K562 (cell line): ENCODE data around the gene CNOT1. TPM values are rescaled to one million over a fixed set of nuclear protein-coding genes. Genes with fewer than 3 reads are reported as not detected.

Experiments used
- ATAC-seq: fragments of 200-7000 bp; cut with Tn5 transposase; 3 replicates; pipeline ENCODE4 v1.9.1; 2020; ENCODE audit warnings: moderate library complexity
- BruUV-seq: library from RNA; stranded (reverse); fragments of 400-500 nt; replicated peaks from 2 replicates; lab custom pipeline; 2021; lab: Mats Ljungman, UMichigan
- CTCF ChIA-PET: fragments of 300-600 bp; formaldehyde crosslinking; extraction: SDS; loops from one replicate; lab custom pipeline; 2021; ENCODE audit warnings: low intra/inter-chr PET ratio; lab: Yijun Ruan, JAX
- POLR2A ChIA-PET: fragments of 300-600, 350-650 bp; sonication (Branson Sonifier 250); formaldehyde crosslinking; extraction: SDS; loops from one replicate; lab custom pipeline; 2021; ENCODE audit warnings: antibody characterized with exemption, inconsistent platforms; lab: Yijun Ruan, JAX
- DNase-seq, 4 experiments: peaks; one replicate each; pipeline versions ENCODE4 v3.0.0 to v3.0.0-alpha.2; 2011 to 2018; ENCODE audit warnings: low spot score in 3 of 4, mixed read lengths in 3 of 4; ENCODE audit errors: extremely low read depth in 1 of 4
- FAIRE-seq: peaks from 2 replicates; lab custom pipeline; 2011; peaks lifted over from hg19 to GRCh38; lab: Jason Lieb, UNC
- H2AFZ ChIP-seq: 2 replicates; pipeline ENCODE4 v1.6.0; 2011; ENCODE audit warnings: low read depth, low read length, control low read depth, inconsistent platforms
- H3K27ac ChIP-seq: fragments of 200-600 bp; 3 replicates; pipeline ENCODE4 v1.8.0; 2011; ENCODE audit warnings: low read depth, mild to moderate bottlenecking, control low read depth, inconsistent platforms, low read length, moderate library complexity, mixed read lengths; ENCODE audit errors: extremely low read depth
- H3K27me3 ChIP-seq, 2 experiments: fragments of 300-600 bp in 1 of 2; 2 replicates in 1 of 2; 3 replicates in 1 of 2; pipeline versions ENCODE4 v1.6.0 to v1.8.0; 2011; ENCODE audit warnings: inconsistent platforms in 2 of 2, low read length in 2 of 2, mild to moderate bottlenecking in 1 of 2, mixed read lengths in 1 of 2, moderate library complexity in 1 of 2; ENCODE audit not compliant: control insufficient read depth in 2 of 2, insufficient read depth in 2 of 2
- H3K36me3 ChIP-seq: fragments of 300-600 bp; 3 replicates; pipeline ENCODE4 v1.8.0; 2011; ENCODE audit warnings: mild to moderate bottlenecking, low read length, inconsistent platforms; ENCODE audit not compliant: control insufficient read depth, insufficient read depth
- H3K4me1 ChIP-seq, 2 experiments: fragments of 200-600 bp in 1 of 2; replicated peaks in 1 of 2; 2 replicates in 1 of 2; 3 replicates in 1 of 2; pipeline versions ENCODE4 v1.5.1 to v1.8.0; 2011; ENCODE audit warnings: inconsistent platforms in 2 of 2, low read length in 2 of 2, mild to moderate bottlenecking in 1 of 2, mixed read lengths in 1 of 2, moderate library complexity in 1 of 2; ENCODE audit not compliant: control insufficient read depth in 2 of 2, insufficient read depth in 2 of 2
- H3K4me2 ChIP-seq: 2 replicates; pipeline ENCODE4 v1.6.1; 2011; ENCODE audit warnings: low read length, control low read depth, inconsistent platforms, mixed read lengths; ENCODE audit not compliant: insufficient read depth
- H3K4me3 ChIP-seq: fragments of 200-600 bp; sonication (generic), shearing (Covaris generic); 2 replicates; pipeline ENCODE4 v1.5.1; 2016; ENCODE audit warnings: control low read depth, inconsistent platforms
- H3K79me2 ChIP-seq: fragments of 200-600 bp; 3 replicates; pipeline ENCODE4 v1.8.0; 2011; ENCODE audit warnings: low read length, inconsistent platforms; ENCODE audit not compliant: control insufficient read depth, insufficient read depth
- H3K9ac ChIP-seq, 2 experiments: 2 replicates each; pipeline versions ENCODE4 v1.6.0 to v1.6.1; 2011; ENCODE audit warnings: low read depth in 2 of 2, low read length in 2 of 2, control low read depth in 1 of 2, inconsistent platforms in 1 of 2, mild to moderate bottlenecking in 1 of 2, mixed read lengths in 1 of 2; ENCODE audit not compliant: insufficient read depth in 1 of 2
- H3K9me1 ChIP-seq: one replicate; pipeline ENCODE4 v1.6.0; 2011; ENCODE audit warnings: inconsistent platforms, mild to moderate bottlenecking, low read length, moderate library complexity; ENCODE audit not compliant: control insufficient read depth, insufficient read depth
- H3K9me3 ChIP-seq: replicated peaks from 2 replicates; pipeline ENCODE4 v1.5.1; 2011; ENCODE audit warnings: low read depth, low read length, inconsistent platforms; ENCODE audit not compliant: control insufficient read depth, insufficient read depth
- H4K20me1 ChIP-seq: replicated peaks from 2 replicates; pipeline ENCODE4 v1.6.1; 2011; ENCODE audit warnings: low read length, inconsistent platforms, mixed read lengths; ENCODE audit not compliant: control insufficient read depth, insufficient read depth
- CBFA2T3 ChIP-seq: fragments of 450-650 bp; IDR thresholded peaks from 2 replicates; pipeline ENCODE4 v1.6.1; 2017
- ESRRB ChIP-seq: fragments of 250-450 bp; sonication (Bioruptor Pico); IDR thresholded peaks from 2 replicates; pipeline ENCODE4 v1.5.0; 2020; ENCODE audit warnings: mild to moderate bottlenecking, moderate library complexity, borderline replicate concordance
- PHB ChIP-seq: fragments of 250-450 bp; sonication (Bioruptor Pico); IDR thresholded peaks from 2 replicates; pipeline ENCODE4 v1.5.0; 2021
- RERE ChIP-seq: sonication (generic); formaldehyde crosslinking; IDR thresholded peaks from 2 replicates; pipeline ENCODE4 v1.8.0; 2023; ENCODE audit warnings: missing genetic modification reagents, mild to moderate bottlenecking, borderline replicate concordance
- WGBS: fragments of 100-300 bp; shearing (Covaris generic); methylation state at CpG from one replicate; pipeline ENCODE4 v1.1.6; 2016; ENCODE audit warnings: low coverage, mixed read lengths; ENCODE audit not compliant: insufficient coverage; ENCODE audit errors: missing lambda C conversion rate; 5-methylcytosine and 5-hydroxymethylcytosine counted together
- in situ Hi-C: fragments of 300-500 bp; cut with MboI; formaldehyde crosslinking; loops from 4 replicates; pipeline ENCODE4 v1.15.0; 2018; ENCODE audit warnings: inconsistent platforms, mixed read lengths
- intact Hi-C: fragments of 100-400 bp; cut with micrococcal nuclease; formaldehyde crosslinking; loops from 2 replicates; pipeline ENCODE4 v1.14.2; 2022
- polyA plus RNA-seq, 8 experiments: library from polyadenylated mRNA; depleted of rRNA in 4 of 8; stranded (reverse) in 5 of 8; unstranded in 3 of 8; fragments of >200 nt; fragmentation: Nextera tagmentation in 2 of 8; fragmentation: Illumina TruSeq in 1 of 8; extraction: Ambion mirVana in 2 of 8; extraction: Trizol in 1 of 8; gene quantifications; 2 replicates each; pipeline versions ENCODE4 v1.2.1 to v1.2.3, GENCODE V29; 2011 to 2014; ENCODE audit warnings: inconsistent platforms in 1 of 8, missing spikeins in 1 of 8
- total RNA-seq, 7 experiments: library from RNA; depleted of rRNA in 6 of 7; stranded (reverse); fragments of >200 nt in 6 of 7; fragmentation: Illumina TruSeq in 2 of 7; extraction: Trizol in 2 of 7; gene quantifications; 2 replicates each; pipeline versions ENCODE4 v1.2.1 to v1.2.3, GENCODE V29; 2011 to 2021; ENCODE audit warnings: low replicate concordance in 1 of 7

CNOT1 gene
- total and polyA plus RNA-seq, 9 of the 15 experiments (the other 6 are each of a cell fraction or from before 2014, with no cell fraction given) = 110 to 270 (median 220) TPM

- Histone ChIP-seq H3K9ac (no peak overlapping the region), H3K9me3 (no peaks in the 10 kb centered on the region), H2AFZ (no peak overlapping the region), H3K9me1 (no peaks in the 10 kb centered on the region), H3K36me3 (peaks cover 94% of the 10 kb centered on the region), H3K27ac (no peak overlapping the region), H3K4me1 (no peaks in the 10 kb centered on the region), H3K4me2 (no peak overlapping the region), H3K79me2 (0 out of 3 replicates have a peak, but pooled peaks cover 4% of the 10 kb centered on the region), H4K20me1 (no peaks in the 10 kb centered on the region), H3K4me3 (no peak overlapping the region), H3K27me3 (no peaks in the 10 kb centered on the region)
- no peak for DNase-seq
- WGBS = 96% methylated on average over 3 of the region's 3 CpGs
- in situ Hi-C loops = no loop called here
- TF ChIP-seq PHB (no peak), ESRRB (CRISPR knock-in tag) (no peak), RERE (CRISPR knock-in tag) (no peak), CBFA2T3 (no peak)
- ChIA-PET POLR2A (interaction anchor here (1.4 kb wide), 1 partner anchor 11 kb away, joined by 5 read pairs; no protein-coding TSS in a partner anchor), CTCF (no interaction called here)
- no peak for FAIRE-seq
- intact Hi-C loops = no loop called here
- no TSS peak for BruUV-seq
- no peak for ATAC-seq
Measured at GRCh38 chr16:58535100-58535499, 94.5 kb downstream of the CNOT1 start.
